Stomach smooth muscle (tissue), 2 donors: ENCODE measurements around the gene ZDHHC23.

ENCODE experiments used
- H3K27ac ChIP-seq: one replicate; pipeline ENCODE4 v1.7.0; 2013; ENCODE audit warnings: mild to moderate bottlenecking, low read length, inconsistent platforms
- H3K27me3 ChIP-seq, 2 donors: one replicate each; pipeline ENCODE4 v1.7.0; 2013; ENCODE audit warnings: low read length in 2 of 2; ENCODE audit not compliant: insufficient read depth in 2 of 2, control insufficient read depth in 1 of 2
- H3K36me3 ChIP-seq, 2 donors: one replicate each; pipeline ENCODE4 v1.7.0; 2013; ENCODE audit warnings: low read length in 2 of 2; ENCODE audit not compliant: control insufficient read depth in 2 of 2, insufficient read depth in 2 of 2
- H3K4me1 ChIP-seq: one replicate; pipeline ENCODE4 v1.7.0; 2013; ENCODE audit warnings: low read length; ENCODE audit not compliant: control insufficient read depth, insufficient read depth
- H3K4me3 ChIP-seq, 2 donors: one replicate each; pipeline ENCODE4 v1.7.0; 2013; ENCODE audit warnings: low read length in 2 of 2
- H3K9ac ChIP-seq, 2 donors: one replicate each; pipeline ENCODE4 v1.7.0; 2013; ENCODE audit warnings: low read length in 2 of 2, mild to moderate bottlenecking in 1 of 2
- H3K9me3 ChIP-seq, 2 donors: one replicate each; pipeline ENCODE4 v1.7.0; 2013; ENCODE audit warnings: low read length in 2 of 2; ENCODE audit not compliant: control insufficient read depth in 2 of 2
- donor health status: healthy.
- donor health status: Pancreatic carcinoma.

The ZDHHC23 gene

GRCh38 chr3:114005481-114005880 lies 57.7 kb downstream of the ZDHHC23 start:
- no peaks in the 10 kb centered on the region for H3K4me1 ChIP-seq
- H3K36me3 ChIP-seq, result peaks cover 10 to 19% of the 10 kb centered on the region in 2 donors

GRCh38 chr3:114011059-114011797 lies 63.4 kb downstream of the ZDHHC23 start:
- no peaks in the 10 kb centered on the region for H3K9me3 ChIP-seq
- H3K4me1 ChIP-seq, result no peaks in the 10 kb centered on the region
- H3K36me3 ChIP-seq, result peaks cover 0 to 3% of the 10 kb centered on the region in 2 donors
- no peak overlapping the region for H3K27ac ChIP-seq
- H3K27me3 ChIP-seq, result no peaks in the 10 kb centered on the region
- H3K9ac ChIP-seq, result no peak overlapping the region
- no peak overlapping the region for H3K4me3 ChIP-seq

More at GRCh38 chr3:114005481-114005880, 57.7 kb downstream of the ZDHHC23 start:
- Histone ChIP-seq H3K9me3 (no peaks in the 10 kb centered on the region), H3K27ac (no peak overlapping the region), H3K27me3 (no peaks in the 10 kb centered on the region), H3K4me3 (no peak overlapping the region), H3K9ac (no peak overlapping the region)
